ENCODE data around the gene TMEM179. TPM values are rescaled to one million over a fixed set of nuclear protein-coding genes. Genes with fewer than 3 reads are reported as not detected.

TMEM179 gene
- total and polyA plus RNA-seq, 2 of the 13 experiments (the other 11 are each of a cell fraction or from before 2014, with no cell fraction given): not detected

DNA sequence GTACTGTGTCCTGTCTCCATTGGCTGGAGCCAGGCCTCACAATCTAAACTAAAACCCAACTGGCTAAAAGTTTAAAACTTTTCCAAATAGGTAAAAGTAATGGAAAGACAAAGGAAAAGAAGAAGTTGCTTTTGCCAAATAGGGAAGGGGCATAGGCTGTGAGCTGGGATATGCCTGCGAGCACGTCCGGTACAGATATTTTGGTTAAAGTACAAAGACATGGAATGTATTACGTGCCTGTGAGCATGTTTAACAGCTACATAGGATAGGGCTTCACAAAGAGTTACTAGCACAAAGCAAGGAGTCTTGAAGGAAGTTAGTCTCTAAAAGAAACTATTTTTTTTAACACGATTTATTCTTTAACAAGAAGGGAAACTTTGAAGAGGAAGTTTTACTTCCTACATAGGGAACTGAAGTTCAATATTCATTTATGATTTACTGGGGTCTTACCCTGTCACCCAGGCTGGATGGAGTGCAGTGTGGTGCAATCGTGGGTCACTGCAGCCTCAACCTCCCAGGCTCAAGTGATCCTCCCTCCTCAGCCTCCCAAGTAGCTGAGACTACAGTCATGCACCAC lies 43.0 kb upstream of the TMEM179 start (continued):
- TF ChIP-seq PAXIP1 (CRISPR knock-in tag; conservative IDR thresholded peaks at IDR 0.05): peak; percentile 58; the same call in 1 of the 2 replicates
- peak; percentile 36; the same call in 1 of the 2 replicates for TF ChIP-seq ZMYM3 (CRISPR knock-in tag; IDR thresholded peaks at IDR 0.05)
- no peak for TF ChIP-seq ZNF329 (CRISPR knock-in tag; IDR thresholded peaks at IDR 0.05; ENCODE audit: low read depth)
- no peak for TF ChIP-seq ZNF343 (CRISPR knock-in tag; IDR thresholded peaks at IDR 0.05)
- TF ChIP-seq, protein P1, sequence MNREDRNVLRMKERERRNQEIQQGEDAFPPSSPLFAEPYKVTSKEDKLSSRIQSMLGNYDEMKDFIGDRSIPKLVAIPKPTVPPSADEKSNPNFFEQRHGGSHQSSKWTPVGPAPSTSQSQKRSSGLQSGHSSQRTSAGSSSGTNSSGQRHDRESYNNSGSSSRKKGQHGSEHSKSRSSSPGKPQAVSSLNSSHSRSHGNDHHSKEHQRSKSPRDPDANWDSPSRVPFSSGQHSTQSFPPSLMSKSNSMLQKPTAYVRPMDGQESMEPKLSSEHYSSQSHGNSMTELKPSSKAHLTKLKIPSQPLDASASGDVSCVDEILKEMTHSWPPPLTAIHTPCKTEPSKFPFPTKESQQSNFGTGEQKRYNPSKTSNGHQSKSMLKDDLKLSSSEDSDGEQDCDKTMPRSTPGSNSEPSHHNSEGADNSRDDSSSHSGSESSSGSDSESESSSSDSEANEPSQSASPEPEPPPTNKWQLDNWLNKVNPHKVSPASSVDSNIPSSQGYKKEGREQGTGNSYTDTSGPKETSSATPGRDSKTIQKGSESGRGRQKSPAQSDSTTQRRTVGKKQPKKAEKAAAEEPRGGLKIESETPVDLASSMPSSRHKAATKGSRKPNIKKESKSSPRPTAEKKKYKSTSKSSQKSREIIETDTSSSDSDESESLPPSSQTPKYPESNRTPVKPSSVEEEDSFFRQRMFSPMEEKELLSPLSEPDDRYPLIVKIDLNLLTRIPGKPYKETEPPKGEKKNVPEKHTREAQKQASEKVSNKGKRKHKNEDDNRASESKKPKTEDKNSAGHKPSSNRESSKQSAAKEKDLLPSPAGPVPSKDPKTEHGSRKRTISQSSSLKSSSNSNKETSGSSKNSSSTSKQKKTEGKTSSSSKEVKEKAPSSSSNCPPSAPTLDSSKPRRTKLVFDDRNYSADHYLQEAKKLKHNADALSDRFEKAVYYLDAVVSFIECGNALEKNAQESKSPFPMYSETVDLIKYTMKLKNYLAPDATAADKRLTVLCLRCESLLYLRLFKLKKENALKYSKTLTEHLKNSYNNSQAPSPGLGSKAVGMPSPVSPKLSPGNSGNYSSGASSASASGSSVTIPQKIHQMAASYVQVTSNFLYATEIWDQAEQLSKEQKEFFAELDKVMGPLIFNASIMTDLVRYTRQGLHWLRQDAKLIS (CRISPR knock-in tag; IDR thresholded peaks at IDR 0.05): no peak
- no peak for TF ChIP-seq ZNF577 (CRISPR knock-in tag; IDR thresholded peaks at IDR 0.05; ENCODE audit: borderline replicate concordance, low read depth)
- TF ChIP-seq TEAD3 (CRISPR knock-in tag; optimal IDR thresholded peaks at IDR 0.05; ENCODE audit: borderline replicate concordance): peak; percentile 70
- no peak for TF ChIP-seq ZSCAN25 (CRISPR knock-in tag; IDR thresholded peaks at IDR 0.05)
- TF ChIP-seq MED1 (CRISPR knock-in tag; IDR thresholded peaks at IDR 0.05): peak; percentile 56
- TF ChIP-seq LCORL (IDR thresholded peaks at IDR 0.05): no peak
- TF ChIP-seq LCORL (CRISPR knock-in tag; IDR thresholded peaks at IDR 0.05): peak; percentile 57; the same call in 1 of the 2 replicates
- no peak for TF ChIP-seq NFATC3 (CRISPR knock-in tag; IDR thresholded peaks at IDR 0.05)
- peak; percentile 35; the same call in 1 of the 2 replicates for TF ChIP-seq DRAP1 (CRISPR knock-in tag; IDR thresholded peaks at IDR 0.05)
- TF ChIP-seq ZFP90 (CRISPR knock-in tag; IDR thresholded peaks at IDR 0.05; ENCODE audit: borderline replicate concordance): no peak
- TF ChIP-seq, protein P2, sequence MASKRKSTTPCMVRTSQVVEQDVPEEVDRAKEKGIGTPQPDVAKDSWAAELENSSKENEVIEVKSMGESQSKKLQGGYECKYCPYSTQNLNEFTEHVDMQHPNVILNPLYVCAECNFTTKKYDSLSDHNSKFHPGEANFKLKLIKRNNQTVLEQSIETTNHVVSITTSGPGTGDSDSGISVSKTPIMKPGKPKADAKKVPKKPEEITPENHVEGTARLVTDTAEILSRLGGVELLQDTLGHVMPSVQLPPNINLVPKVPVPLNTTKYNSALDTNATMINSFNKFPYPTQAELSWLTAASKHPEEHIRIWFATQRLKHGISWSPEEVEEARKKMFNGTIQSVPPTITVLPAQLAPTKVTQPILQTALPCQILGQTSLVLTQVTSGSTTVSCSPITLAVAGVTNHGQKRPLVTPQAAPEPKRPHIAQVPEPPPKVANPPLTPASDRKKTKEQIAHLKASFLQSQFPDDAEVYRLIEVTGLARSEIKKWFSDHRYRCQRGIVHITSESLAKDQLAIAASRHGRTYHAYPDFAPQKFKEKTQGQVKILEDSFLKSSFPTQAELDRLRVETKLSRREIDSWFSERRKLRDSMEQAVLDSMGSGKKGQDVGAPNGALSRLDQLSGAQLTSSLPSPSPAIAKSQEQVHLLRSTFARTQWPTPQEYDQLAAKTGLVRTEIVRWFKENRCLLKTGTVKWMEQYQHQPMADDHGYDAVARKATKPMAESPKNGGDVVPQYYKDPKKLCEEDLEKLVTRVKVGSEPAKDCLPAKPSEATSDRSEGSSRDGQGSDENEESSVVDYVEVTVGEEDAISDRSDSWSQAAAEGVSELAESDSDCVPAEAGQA (IDR thresholded peaks at IDR 0.05; ENCODE audit: low read depth): no peak
- TF ChIP-seq, protein P2 (CRISPR knock-in tag; IDR thresholded peaks at IDR 0.05; ENCODE audit: borderline replicate concordance): no peak
- TF ChIP-seq ARNTL (CRISPR knock-in tag; IDR thresholded peaks at IDR 0.05): no peak

Measured in HepG2 (cell line).